OCI-LY7 (cell line): ENCODE data around the gene SCPEP1.

Experiments used
- CTCF ChIP-seq: fragments of 200-600 bp; sonication (generic); conservative IDR thresholded peaks from 2 replicates; pipeline ENCODE4 v1.5.1; 2014; ENCODE audit warnings: mild to moderate bottlenecking, antibody characterized with exemption, low read length, moderate library complexity, mixed read lengths
- EZH2phosphoT487 ChIP-seq: fragments of 200-600 bp; sonication (generic); IDR thresholded peaks from 2 replicates; pipeline ENCODE4 v1.6.1; 2018; ENCODE audit warnings: low read depth, borderline replicate concordance, mild to moderate bottlenecking, mixed run types, antibody characterized with exemption, low read length, moderate library complexity, mixed read lengths

GRCh38 chr17:57037411-57037810 is 59.5 kb downstream of the SCPEP1 start:
- no peak for TF ChIP-seq CTCF
- TF ChIP-seq EZH2phosphoT487, result no peak
